NCI-H345 treated with DMSO at 0.1 percent for 48 hours (cell line): ENCODE results near the gene GMDS.

Experiments used
- DNase-seq: peaks from one replicate; lab custom pipeline; 2025; ENCODE audit not compliant: unreplicated experiment; lab: John Stamatoyannopoulos, UW

The GMDS gene

DNA sequence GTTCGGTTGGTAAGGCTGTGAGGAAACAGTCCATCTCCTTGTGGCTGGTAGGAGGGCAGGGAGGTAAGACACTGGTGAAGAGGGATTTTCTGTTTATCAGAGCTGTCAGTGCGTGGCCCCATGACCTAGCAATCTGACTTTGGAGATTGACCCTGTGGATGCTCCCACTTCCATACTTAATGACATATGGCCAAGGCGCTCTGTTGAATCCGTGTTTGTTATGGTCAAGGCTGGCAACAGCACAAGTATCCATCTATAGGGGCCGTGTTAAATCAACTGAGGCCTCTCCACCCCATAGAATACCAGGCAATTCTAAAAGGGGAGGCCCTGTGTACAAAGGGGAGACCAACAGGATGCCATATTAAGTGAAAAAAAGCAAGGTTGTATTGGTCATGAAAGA is 661.3 kb downstream of the GMDS start:
- no peak for DNase-seq

- DNase-seq: no peak
These were observed 664.0 kb downstream of the GMDS start for GRCh38 chr6:1581120-1581991.

GRCh38 chr6:1580585-1580984 is 664.8 kb downstream of the GMDS start:
- no peak for DNase-seq

DNA sequence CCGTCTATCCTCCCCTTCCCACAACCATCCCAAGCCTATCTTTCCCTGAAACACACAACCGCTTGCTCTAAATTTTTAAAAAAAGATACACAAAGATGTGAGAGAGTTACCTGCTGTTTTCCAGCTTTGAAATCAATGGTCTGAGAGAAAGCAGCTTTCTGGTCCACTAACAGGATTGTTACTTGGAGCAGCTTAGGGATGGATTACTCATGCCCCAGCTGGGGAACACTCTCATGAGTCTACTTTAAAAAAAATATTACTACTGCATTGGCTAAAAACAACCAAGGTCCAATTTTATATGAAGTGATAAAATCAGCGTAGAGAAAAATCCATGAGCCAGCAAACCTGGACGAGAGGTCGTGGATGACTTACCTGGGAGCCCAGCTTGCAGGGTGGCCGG is 665.3 kb downstream of the GMDS start:
- no peak for DNase-seq

DNA sequence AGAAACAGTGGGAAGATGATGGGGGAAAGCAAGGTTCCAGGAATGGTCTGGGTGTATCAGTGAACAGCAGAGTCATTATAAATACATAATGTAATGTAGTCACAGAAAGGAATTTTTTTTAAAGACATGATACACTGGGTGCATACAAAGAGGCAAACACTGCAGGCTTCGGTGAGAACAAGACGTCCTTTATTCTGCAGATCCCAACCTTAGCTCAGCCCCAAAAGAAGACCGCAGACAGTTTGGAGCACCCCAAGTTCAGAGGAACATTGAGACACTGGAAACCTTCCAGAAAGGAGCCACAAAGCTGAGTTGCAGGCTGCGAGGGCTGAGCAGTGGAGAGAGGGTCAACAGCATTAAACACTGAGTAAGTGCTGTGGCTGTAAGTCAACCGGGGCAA is 666.3 kb downstream of the GMDS start:
- no peak for DNase-seq

DNA sequence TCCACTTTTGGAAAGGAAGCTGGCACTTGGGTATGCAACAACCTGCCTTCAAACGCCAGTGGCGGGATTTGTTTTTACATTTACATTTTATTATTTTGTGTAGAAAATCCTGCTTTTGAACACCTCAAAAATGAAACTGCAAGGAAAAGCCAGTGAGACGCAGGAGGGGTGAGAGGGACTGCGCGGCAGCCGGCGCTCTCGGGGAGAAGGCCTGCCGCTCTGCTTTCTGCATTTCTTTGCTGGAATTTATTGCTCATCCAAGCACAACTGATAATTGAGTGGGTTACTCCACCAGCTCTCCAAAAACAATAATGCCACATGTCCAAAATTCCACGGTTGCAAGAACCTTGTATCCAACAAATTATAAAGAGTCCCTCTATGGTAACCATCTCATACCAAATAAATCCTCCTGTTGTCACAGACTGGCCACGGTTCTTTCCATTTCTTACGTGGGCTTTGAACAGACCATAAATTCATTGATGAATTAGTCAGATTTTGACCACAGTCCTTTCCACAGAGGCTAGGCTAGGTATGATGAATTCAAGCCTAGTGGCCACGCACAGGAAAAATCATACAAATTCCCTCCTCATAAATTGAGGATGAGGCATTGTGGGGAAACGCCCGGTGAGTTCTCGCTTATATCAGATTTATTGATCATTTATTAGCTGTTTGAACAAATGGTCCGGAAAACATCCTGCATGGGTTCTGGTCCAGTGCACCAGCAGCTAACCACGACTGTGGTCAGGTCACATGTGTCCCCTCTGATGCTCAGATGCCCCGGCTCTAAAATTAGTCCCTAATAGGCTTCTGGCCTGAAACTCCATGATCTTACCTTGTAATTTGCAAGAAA is 667.3 kb downstream of the GMDS start:
- no peak for DNase-seq

- no peak for DNase-seq
These were observed 668.2 kb downstream of the GMDS start for GRCh38 chr6:1577146-1577680.

DNA sequence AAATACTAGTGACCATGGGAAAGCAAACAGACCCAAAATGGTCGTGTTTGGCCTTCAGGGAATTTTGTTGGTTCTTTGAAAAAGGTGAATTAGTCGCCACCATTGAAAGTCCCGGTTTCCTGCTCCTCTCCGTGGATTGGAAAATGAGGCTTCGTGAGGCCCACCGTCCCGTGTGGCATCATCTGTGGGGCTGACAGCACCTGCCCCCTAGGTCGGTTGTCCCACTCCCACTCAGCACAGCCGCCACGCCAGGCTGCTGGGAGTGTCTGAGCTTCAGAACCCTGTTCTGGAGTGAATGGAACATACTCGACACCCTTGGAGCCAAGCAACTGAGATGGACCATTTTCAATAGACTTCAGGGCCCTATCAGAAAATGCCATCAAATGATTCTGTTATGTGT is 668.7 kb downstream of the GMDS start:
- DNase-seq: no peak

- DNase-seq: no peak
These were observed 669.2 kb downstream of the GMDS start for GRCh38 chr6:1576166-1576565.

DNA sequence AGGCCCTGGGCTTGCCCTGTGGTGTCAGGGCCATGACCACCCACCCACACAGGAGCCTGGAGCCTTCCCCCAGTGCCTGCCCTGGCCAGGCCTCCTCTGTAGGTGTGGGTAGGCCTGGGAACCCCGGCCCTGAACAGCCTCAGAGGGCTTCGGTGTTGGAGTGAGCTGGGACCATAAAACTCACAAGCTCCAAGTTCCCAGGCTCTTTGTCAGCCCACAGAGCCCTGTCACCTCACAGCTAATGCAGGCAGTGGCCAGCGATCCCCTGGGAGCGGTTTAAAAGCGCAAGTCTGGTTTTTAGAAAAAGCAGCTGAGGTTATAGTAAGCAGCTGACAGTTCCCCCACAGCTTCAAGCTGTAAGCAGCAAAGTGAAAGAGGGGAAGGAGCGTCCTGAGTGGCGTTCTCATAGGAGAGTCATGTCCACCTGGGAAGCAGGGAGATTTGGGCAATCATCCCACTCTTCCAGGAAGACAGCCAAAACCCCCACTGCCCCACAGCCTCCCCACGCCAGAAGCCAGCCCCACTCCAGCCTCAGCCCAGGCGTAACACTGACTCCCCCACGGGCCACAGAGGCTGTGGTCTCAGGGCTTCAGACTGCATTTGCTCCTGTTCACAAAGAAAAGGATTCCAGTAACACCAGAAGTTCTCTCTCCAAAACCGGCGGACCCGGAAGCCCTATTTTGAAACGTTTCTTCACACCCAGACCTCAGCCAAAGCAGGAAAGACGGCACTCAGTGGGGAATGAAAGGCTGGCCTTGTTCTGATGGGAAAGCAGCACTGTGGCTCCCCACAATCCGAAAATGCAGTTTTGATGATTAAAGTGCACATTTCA is 670.0 kb downstream of the GMDS start:
- DNase-seq: no peak

DNA sequence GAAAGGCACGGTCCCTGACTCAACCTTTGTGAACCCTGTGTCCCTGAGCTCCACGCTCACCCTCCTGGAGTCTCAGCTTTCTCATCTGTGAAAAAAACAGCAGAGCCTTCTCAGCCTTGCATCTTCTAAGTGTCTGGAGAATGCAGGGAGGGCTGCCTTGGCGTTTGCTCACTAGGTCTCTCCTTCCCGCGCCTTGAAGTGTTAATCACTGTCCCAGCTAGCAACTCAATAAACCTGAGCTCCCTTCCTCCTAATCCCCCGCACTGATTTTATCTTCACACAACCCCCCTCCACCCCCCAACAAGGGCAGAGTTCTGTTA is 670.6 kb downstream of the GMDS start:
- no peak for DNase-seq

- no peak for DNase-seq
These were observed 671.2 kb downstream of the GMDS start for GRCh38 chr6:1574083-1574761.
